ENCODE data around the gene ARMC9.
"Not testable (repeated sequence)": the region's sequence is repeated elsewhere in the genome, so short reads cannot be mapped to it uniquely, and the experiment has no call there.

Gene ARMC9

GRCh38 chr2:231172025-231172424 lies 26.4 kb upstream of the ARMC9 start:
- Histone ChIP-seq H3K9ac (no peak overlapping the region), H4K20me1 (ENCODE audit: insufficient read depth) (no peaks in the 10 kb centered on the region), H3K27ac (no peak overlapping the region), H3K4me2 (no peak overlapping the region), H3K36me3 (ENCODE audit: insufficient read depth) (peaks cover 4% of the 10 kb centered on the region; the same call in 1 of the 2 replicates), H2AFZ (ENCODE audit: low read depth) (no peak overlapping the region), H3K4me1 (ENCODE audit: low read depth, poor library complexity, severe bottlenecking) (no peaks in the 10 kb centered on the region), H3K79me2 (ENCODE audit: insufficient read depth, low read depth) (no peaks in the 10 kb centered on the region), H3K4me3 (IDR thresholded peaks at IDR 0.05; ENCODE audit: insufficient read depth, low read depth, low read length) (no peak overlapping the region), H3K27me3 (ENCODE audit: insufficient read depth, low read depth) (no peaks in the 10 kb centered on the region)
- no peak for TF ChIP-seq CTCF (conservative IDR thresholded peaks at IDR 0.05; ENCODE audit: low read depth, low read length)

GRCh38 chr2:231174211-231174651 lies 24.2 kb upstream of the ARMC9 start:
- no peaks in the 10 kb centered on the region for H3K79me2 ChIP-seq (ENCODE audit: insufficient read depth, low read depth)
- H3K27ac ChIP-seq, result no peak overlapping the region
- no peak overlapping the region for H3K9ac ChIP-seq
- H4K20me1 ChIP-seq (ENCODE audit: insufficient read depth), result no peaks in the 10 kb centered on the region
- H3K4me3 ChIP-seq (IDR thresholded peaks at IDR 0.05; ENCODE audit: insufficient read depth, low read depth, low read length), result no peak overlapping the region
- no peak overlapping the region for H2AFZ ChIP-seq (ENCODE audit: low read depth)
- TF ChIP-seq CTCF (conservative IDR thresholded peaks at IDR 0.05; ENCODE audit: low read depth, low read length), result no peak
- no peak overlapping the region for H3K4me2 ChIP-seq
- H3K4me1 ChIP-seq (ENCODE audit: low read depth, poor library complexity, severe bottlenecking), result no peaks in the 10 kb centered on the region
- peaks cover 4% of the 10 kb centered on the region; the same call in 1 of the 2 replicates for H3K36me3 ChIP-seq (ENCODE audit: insufficient read depth)
- no peaks in the 10 kb centered on the region for H3K27me3 ChIP-seq (ENCODE audit: insufficient read depth, low read depth)

GRCh38 chr2:231176066-231176465 lies 22.4 kb upstream of the ARMC9 start:
- no peaks in the 10 kb centered on the region for H3K27me3 ChIP-seq (ENCODE audit: insufficient read depth, low read depth)
- no peak overlapping the region for H2AFZ ChIP-seq (ENCODE audit: low read depth)
- no peaks in the 10 kb centered on the region for H4K20me1 ChIP-seq (ENCODE audit: insufficient read depth)
- no peak overlapping the region for H3K9ac ChIP-seq
- no peak overlapping the region for H3K27ac ChIP-seq
- H3K4me2 ChIP-seq, result no peak overlapping the region
- no peak overlapping the region for H3K4me3 ChIP-seq (IDR thresholded peaks at IDR 0.05; ENCODE audit: insufficient read depth, low read depth, low read length)
- H3K79me2 ChIP-seq (ENCODE audit: insufficient read depth, low read depth), result no peaks in the 10 kb centered on the region
- TF ChIP-seq CTCF (conservative IDR thresholded peaks at IDR 0.05; ENCODE audit: low read depth, low read length), result no peak
- no peaks in the 10 kb centered on the region; the same call in 1 of the 2 replicates for H3K36me3 ChIP-seq (ENCODE audit: insufficient read depth)
- no peaks in the 10 kb centered on the region for H3K4me1 ChIP-seq (ENCODE audit: low read depth, poor library complexity, severe bottlenecking)

GRCh38 chr2:231177156-231178025 lies 21.0 kb upstream of the ARMC9 start:
- no peak overlapping the region for H3K4me2 ChIP-seq
- no peak overlapping the region for H3K9ac ChIP-seq
- no peak overlapping the region for H3K27ac ChIP-seq
- H3K79me2 ChIP-seq (ENCODE audit: insufficient read depth, low read depth), result no peaks in the 10 kb centered on the region
- no peaks in the 10 kb centered on the region for H3K27me3 ChIP-seq (ENCODE audit: insufficient read depth, low read depth)
- TF ChIP-seq CTCF (conservative IDR thresholded peaks at IDR 0.05; ENCODE audit: low read depth, low read length), result no peak
- H4K20me1 ChIP-seq (ENCODE audit: insufficient read depth), result no peaks in the 10 kb centered on the region
- H3K4me3 ChIP-seq (IDR thresholded peaks at IDR 0.05; ENCODE audit: insufficient read depth, low read depth, low read length), result no peak overlapping the region
- H2AFZ ChIP-seq (ENCODE audit: low read depth), result no peak overlapping the region
- H3K36me3 ChIP-seq (ENCODE audit: insufficient read depth), result no peaks in the 10 kb centered on the region
- no peaks in the 10 kb centered on the region for H3K4me1 ChIP-seq (ENCODE audit: low read depth, poor library complexity, severe bottlenecking)

GRCh38 chr2:231178805-231179204 lies 19.6 kb upstream of the ARMC9 start:
- not testable (repeated sequence) for H3K36me3 ChIP-seq (ENCODE audit: insufficient read depth); H3K27ac ChIP-seq; H3K4me2 ChIP-seq; H3K9ac ChIP-seq; H4K20me1 ChIP-seq (ENCODE audit: insufficient read depth); H3K4me1 ChIP-seq (ENCODE audit: low read depth, poor library complexity, severe bottlenecking); H2AFZ ChIP-seq (ENCODE audit: low read depth); H3K27me3 ChIP-seq (ENCODE audit: insufficient read depth, low read depth); H3K79me2 ChIP-seq (ENCODE audit: insufficient read depth, low read depth); H3K4me3 ChIP-seq (IDR thresholded peaks at IDR 0.05; ENCODE audit: insufficient read depth, low read depth, low read length)
